Liver (tissue), 9 donors: Measurements from ENCODE around the gene PNMA6F. TPM values are rescaled to one million over a fixed set of nuclear protein-coding genes. Genes with fewer than 3 reads are reported as not detected.
A peak's percentile ranks its signal among the peaks of the same experiment; 100 is the strongest.

Experiments used
- DNase-seq: peaks from one replicate; pipeline ENCODE4 v3.0.0-alpha.2; 2017; ENCODE audit warnings: low spot score
- H3K27ac ChIP-seq, 2 donors: one replicate each; pipeline ENCODE4 v1.7.0; 2013; ENCODE audit warnings: inconsistent platforms in 2 of 2, low read length in 2 of 2, control low read depth in 1 of 2, low read depth in 1 of 2, mild to moderate bottlenecking in 1 of 2
- H3K27me3 ChIP-seq, 4 donors: one replicate each; pipeline versions ENCODE4 v1.6.1 to v1.7.0; 2013; ENCODE audit warnings: low read length in 3 of 4, inconsistent platforms in 1 of 4, mild to moderate bottlenecking in 1 of 4, moderate library complexity in 1 of 4; ENCODE audit not compliant: control insufficient read depth in 4 of 4, insufficient read depth in 4 of 4
- H3K36me3 ChIP-seq, 4 donors: one replicate each; pipeline versions ENCODE4 v1.6.1 to v1.7.0; 2013; ENCODE audit warnings: low read length in 3 of 4, mild to moderate bottlenecking in 3 of 4, low read depth in 1 of 4, moderate library complexity in 1 of 4; ENCODE audit not compliant: control insufficient read depth in 4 of 4, insufficient read depth in 3 of 4
- H3K4me1 ChIP-seq, 4 donors: one replicate each; pipeline versions ENCODE4 v1.6.1 to v1.7.0; 2013; ENCODE audit warnings: low read length in 3 of 4, mild to moderate bottlenecking in 3 of 4, moderate library complexity in 1 of 4; ENCODE audit not compliant: control insufficient read depth in 4 of 4, insufficient read depth in 4 of 4
- H3K4me3 ChIP-seq, 3 donors: one replicate each; pipeline versions ENCODE4 v1.6.1 to v1.7.0; 2013; ENCODE audit warnings: low read length in 3 of 3, control low read depth in 1 of 3, low read depth in 1 of 3, mild to moderate bottlenecking in 1 of 3
- H3K9ac ChIP-seq, 2 donors: one replicate each; pipeline ENCODE4 v1.7.0; 2013; ENCODE audit warnings: low read length in 2 of 2, mild to moderate bottlenecking in 2 of 2, moderate library complexity in 2 of 2, control low read depth in 1 of 2, low read depth in 1 of 2
- H3K9me3 ChIP-seq, 4 donors: one replicate each; pipeline versions ENCODE4 v1.6.1 to v1.7.0; 2013; ENCODE audit warnings: low read length in 3 of 4; ENCODE audit not compliant: control insufficient read depth in 4 of 4
- EGR1 ChIP-seq, 2 donors: IDR thresholded peaks; 2 replicates each; pipeline ENCODE4 v1.6.1; 2016 to 2018; ENCODE audit warnings: antibody characterized with exemption in 2 of 2, low read depth in 2 of 2
- FOXA1 ChIP-seq: IDR thresholded peaks from 2 replicates; pipeline ENCODE4 v1.6.1; 2016; ENCODE audit warnings: antibody characterized with exemption
- FOXA2 ChIP-seq: IDR thresholded peaks from 2 replicates; pipeline ENCODE4 v1.6.1; 2016; ENCODE audit warnings: antibody characterized with exemption
- GABPA ChIP-seq, 2 donors: IDR thresholded peaks in 1 of 2; conservative IDR thresholded peaks in 1 of 2; 2 replicates each; pipeline ENCODE4 v1.6.1; 2016; ENCODE audit warnings: antibody characterized with exemption in 2 of 2, mild to moderate bottlenecking in 1 of 2, moderate library complexity in 1 of 2
- HNF4A ChIP-seq, 2 donors: conservative IDR thresholded peaks; 2 replicates each; pipeline ENCODE4 v1.6.1; 2016; ENCODE audit warnings: antibody characterized with exemption in 2 of 2, mild to moderate bottlenecking in 2 of 2
- HNF4G ChIP-seq: IDR thresholded peaks from 2 replicates; pipeline ENCODE4 v1.6.1; 2016; ENCODE audit warnings: antibody characterized with exemption
- JUND ChIP-seq, 2 donors: IDR thresholded peaks; 2 replicates each; pipeline ENCODE4 v1.6.1; 2016; ENCODE audit warnings: antibody characterized with exemption in 2 of 2
- NR2F2 ChIP-seq: IDR thresholded peaks from 2 replicates; pipeline ENCODE4 v1.6.1; 2016; ENCODE audit warnings: antibody characterized with exemption
- RAD21 ChIP-seq, 2 donors: IDR thresholded peaks; 2 replicates each; pipeline ENCODE4 v1.6.1; 2016; ENCODE audit warnings: antibody characterized with exemption in 2 of 2, mild to moderate bottlenecking in 2 of 2
- RXRA ChIP-seq, 2 donors: IDR thresholded peaks; 2 replicates each; pipeline ENCODE4 v1.6.1; 2017 to 2018; ENCODE audit warnings: antibody characterized with exemption in 2 of 2, mild to moderate bottlenecking in 1 of 2
- SP1 ChIP-seq: IDR thresholded peaks from 2 replicates; pipeline ENCODE4 v1.6.1; 2018; ENCODE audit warnings: antibody characterized with exemption, mild to moderate bottlenecking
- TAF1 ChIP-seq: conservative IDR thresholded peaks from 2 replicates; pipeline ENCODE4 v1.6.1; 2016; ENCODE audit warnings: antibody characterized with exemption, mild to moderate bottlenecking
- YY1 ChIP-seq: IDR thresholded peaks from 2 replicates; pipeline ENCODE4 v1.6.1; 2016; ENCODE audit warnings: antibody characterized with exemption, mild to moderate bottlenecking
- WGBS: extraction: QIAGEN DNeasy Blood & Tissue Kit; methylation state at CpG from one replicate; pipeline ENCODE4 v1.1.7; 2013; 5-methylcytosine and 5-hydroxymethylcytosine counted together
- polyA plus RNA-seq, 2 donors: library from polyadenylated mRNA; stranded (reverse) in 1 of 2; unstranded in 1 of 2; fragments of 200-250 nt in 1 of 2; fragments of >200 nt in 1 of 2; fragmentation: Nextera tagmentation in 1 of 2; extraction: Ambion mirVana in 1 of 2; gene quantifications; one replicate each; pipeline versions ENCODE4 v1.2.1 to v1.2.3, GENCODE V29; 2013 to 2015
- total RNA-seq, 2 donors: library from RNA; depleted of rRNA; stranded (reverse); fragments of >200 nt; gene quantifications; one replicate each; pipeline ENCODE4 v1.2.3, GENCODE V29; 2014
- TF ChIP-seq, protein P1 (sequence below): IDR thresholded peaks from 2 replicates; pipeline ENCODE4 v1.6.1; 2016; ENCODE audit warnings: antibody characterized with exemption
- TF ChIP-seq, protein P2 (sequence below): fragments of 150-350 bp; IDR thresholded peaks from 2 replicates; pipeline ENCODE4 v1.5.1; 2017; ENCODE audit warnings: improper control_type of control experiment, low read depth, low read length; ENCODE audit not compliant: missing input control
- TF ChIP-seq, protein P3 (sequence below): IDR thresholded peaks from 2 replicates; pipeline ENCODE4 v1.6.1; 2016; ENCODE audit warnings: antibody characterized with exemption
- TF ChIP-seq, protein P4 (sequence below): IDR thresholded peaks from 2 replicates; pipeline ENCODE4 v1.6.1; 2016; ENCODE audit warnings: antibody characterized with exemption
- TF ChIP-seq, protein P5 (sequence below): IDR thresholded peaks from 2 replicates; pipeline ENCODE4 v1.6.1; 2016; ENCODE audit warnings: antibody characterized with exemption, mild to moderate bottlenecking
- donor health status: healthy.
- donor health status: healthy.
- donor health status: healthy.
- donor health status: healthy.
- donor health status: healthy.

Gene PNMA6F
- total and polyA plus RNA-seq, 4 donors = not detected

DNA sequence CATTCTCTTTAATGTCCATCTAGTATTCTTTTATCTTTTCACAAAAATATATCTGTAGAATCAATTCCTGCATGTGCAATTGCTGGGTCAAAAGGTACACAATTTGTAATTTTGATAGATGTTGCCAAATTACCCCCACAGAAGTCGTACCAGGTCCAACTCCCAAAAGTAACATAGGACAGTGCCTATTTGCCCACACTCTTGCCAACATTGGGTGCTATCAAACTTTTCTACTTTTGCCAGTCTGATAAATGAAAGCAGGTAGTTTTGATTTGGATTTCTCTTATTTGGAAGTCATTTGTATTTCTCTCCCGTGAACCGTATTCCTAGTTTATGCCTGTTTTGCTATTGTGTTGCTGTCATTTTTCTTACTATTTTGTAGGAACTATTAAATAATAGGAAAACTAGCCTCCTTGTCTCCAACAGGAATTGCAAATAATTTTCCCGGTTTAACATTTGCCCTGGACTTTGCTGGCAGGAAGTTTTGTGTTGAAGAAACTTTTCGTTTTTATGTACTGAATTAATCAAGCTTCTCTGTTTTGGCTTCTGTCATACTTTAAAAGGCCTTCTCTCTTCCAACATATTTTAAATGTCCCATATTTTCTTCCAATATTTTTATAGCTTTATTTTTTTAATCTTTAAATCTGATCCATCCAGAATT is 45.4 kb upstream of the PNMA6F start:
- H3K9ac ChIP-seq = no peak overlapping the region
- DNase-seq = no peak
- no peak overlapping the region for H3K4me3 ChIP-seq
- peaks cover 0 to 2% (median 0%) of the 10 kb centered on the region in 4 donors for H3K4me1 ChIP-seq
- 39% methylated on average over 5 of the region's 5 CpGs for WGBS
- H3K27me3 ChIP-seq = peaks cover 0 to 3% (median 0%) of the 10 kb centered on the region in 4 donors
- no peak for TF ChIP-seq TAF1
- peak in 1 of 2 donors; percentile 29 for TF ChIP-seq RXRA (IDR thresholded peaks at IDR 0.05)
- TF ChIP-seq FOXA2 = no peak
- TF ChIP-seq HNF4G = no peak
- TF ChIP-seq, protein P1, sequence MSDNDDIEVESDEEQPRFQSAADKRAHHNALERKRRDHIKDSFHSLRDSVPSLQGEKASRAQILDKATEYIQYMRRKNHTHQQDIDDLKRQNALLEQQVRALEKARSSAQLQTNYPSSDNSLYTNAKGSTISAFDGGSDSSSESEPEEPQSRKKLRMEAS = no peak
- TF ChIP-seq, protein P2, sequence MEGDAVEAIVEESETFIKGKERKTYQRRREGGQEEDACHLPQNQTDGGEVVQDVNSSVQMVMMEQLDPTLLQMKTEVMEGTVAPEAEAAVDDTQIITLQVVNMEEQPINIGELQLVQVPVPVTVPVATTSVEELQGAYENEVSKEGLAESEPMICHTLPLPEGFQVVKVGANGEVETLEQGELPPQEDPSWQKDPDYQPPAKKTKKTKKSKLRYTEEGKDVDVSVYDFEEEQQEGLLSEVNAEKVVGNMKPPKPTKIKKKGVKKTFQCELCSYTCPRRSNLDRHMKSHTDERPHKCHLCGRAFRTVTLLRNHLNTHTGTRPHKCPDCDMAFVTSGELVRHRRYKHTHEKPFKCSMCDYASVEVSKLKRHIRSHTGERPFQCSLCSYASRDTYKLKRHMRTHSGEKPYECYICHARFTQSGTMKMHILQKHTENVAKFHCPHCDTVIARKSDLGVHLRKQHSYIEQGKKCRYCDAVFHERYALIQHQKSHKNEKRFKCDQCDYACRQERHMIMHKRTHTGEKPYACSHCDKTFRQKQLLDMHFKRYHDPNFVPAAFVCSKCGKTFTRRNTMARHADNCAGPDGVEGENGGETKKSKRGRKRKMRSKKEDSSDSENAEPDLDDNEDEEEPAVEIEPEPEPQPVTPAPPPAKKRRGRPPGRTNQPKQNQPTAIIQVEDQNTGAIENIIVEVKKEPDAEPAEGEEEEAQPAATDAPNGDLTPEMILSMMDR = no peak
- TF ChIP-seq FOXA1 = no peak
- TF ChIP-seq, protein P3, sequence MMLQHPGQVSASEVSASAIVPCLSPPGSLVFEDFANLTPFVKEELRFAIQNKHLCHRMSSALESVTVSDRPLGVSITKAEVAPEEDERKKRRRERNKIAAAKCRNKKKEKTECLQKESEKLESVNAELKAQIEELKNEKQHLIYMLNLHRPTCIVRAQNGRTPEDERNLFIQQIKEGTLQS = no peak
- TF ChIP-seq YY1 = no peak
- TF ChIP-seq GABPA (IDR thresholded peaks at IDR 0.05 in 1 of 2, conservative IDR thresholded peaks at IDR 0.05 in 1 of 2) = no peak
- TF ChIP-seq HNF4A (conservative IDR thresholded peaks at IDR 0.05) = peak; percentile 56 to 72
- TF ChIP-seq, protein P4, sequence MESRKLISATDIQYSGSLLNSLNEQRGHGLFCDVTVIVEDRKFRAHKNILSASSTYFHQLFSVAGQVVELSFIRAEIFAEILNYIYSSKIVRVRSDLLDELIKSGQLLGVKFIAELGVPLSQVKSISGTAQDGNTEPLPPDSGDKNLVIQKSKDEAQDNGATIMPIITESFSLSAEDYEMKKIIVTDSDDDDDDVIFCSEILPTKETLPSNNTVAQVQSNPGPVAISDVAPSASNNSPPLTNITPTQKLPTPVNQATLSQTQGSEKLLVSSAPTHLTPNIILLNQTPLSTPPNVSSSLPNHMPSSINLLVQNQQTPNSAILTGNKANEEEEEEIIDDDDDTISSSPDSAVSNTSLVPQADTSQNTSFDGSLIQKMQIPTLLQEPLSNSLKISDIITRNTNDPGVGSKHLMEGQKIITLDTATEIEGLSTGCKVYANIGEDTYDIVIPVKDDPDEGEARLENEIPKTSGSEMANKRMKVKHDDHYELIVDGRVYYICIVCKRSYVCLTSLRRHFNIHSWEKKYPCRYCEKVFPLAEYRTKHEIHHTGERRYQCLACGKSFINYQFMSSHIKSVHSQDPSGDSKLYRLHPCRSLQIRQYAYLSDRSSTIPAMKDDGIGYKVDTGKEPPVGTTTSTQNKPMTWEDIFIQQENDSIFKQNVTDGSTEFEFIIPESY = no peak
- no peak for TF ChIP-seq RAD21 (IDR thresholded peaks at IDR 0.05)
- TF ChIP-seq JUND (IDR thresholded peaks at IDR 0.05) = no peak
- TF ChIP-seq NR2F2 = no peak
- TF ChIP-seq EGR1 (IDR thresholded peaks at IDR 0.05; ENCODE audit: low read depth in 2 of 2) = no peak
- TF ChIP-seq, protein P5, sequence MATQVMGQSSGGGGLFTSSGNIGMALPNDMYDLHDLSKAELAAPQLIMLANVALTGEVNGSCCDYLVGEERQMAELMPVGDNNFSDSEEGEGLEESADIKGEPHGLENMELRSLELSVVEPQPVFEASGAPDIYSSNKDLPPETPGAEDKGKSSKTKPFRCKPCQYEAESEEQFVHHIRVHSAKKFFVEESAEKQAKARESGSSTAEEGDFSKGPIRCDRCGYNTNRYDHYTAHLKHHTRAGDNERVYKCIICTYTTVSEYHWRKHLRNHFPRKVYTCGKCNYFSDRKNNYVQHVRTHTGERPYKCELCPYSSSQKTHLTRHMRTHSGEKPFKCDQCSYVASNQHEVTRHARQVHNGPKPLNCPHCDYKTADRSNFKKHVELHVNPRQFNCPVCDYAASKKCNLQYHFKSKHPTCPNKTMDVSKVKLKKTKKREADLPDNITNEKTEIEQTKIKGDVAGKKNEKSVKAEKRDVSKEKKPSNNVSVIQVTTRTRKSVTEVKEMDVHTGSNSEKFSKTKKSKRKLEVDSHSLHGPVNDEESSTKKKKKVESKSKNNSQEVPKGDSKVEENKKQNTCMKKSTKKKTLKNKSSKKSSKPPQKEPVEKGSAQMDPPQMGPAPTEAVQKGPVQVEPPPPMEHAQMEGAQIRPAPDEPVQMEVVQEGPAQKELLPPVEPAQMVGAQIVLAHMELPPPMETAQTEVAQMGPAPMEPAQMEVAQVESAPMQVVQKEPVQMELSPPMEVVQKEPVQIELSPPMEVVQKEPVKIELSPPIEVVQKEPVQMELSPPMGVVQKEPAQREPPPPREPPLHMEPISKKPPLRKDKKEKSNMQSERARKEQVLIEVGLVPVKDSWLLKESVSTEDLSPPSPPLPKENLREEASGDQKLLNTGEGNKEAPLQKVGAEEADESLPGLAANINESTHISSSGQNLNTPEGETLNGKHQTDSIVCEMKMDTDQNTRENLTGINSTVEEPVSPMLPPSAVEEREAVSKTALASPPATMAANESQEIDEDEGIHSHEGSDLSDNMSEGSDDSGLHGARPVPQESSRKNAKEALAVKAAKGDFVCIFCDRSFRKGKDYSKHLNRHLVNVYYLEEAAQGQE = no peak
- peak; percentile 69 for TF ChIP-seq SP1
- H3K9me3 ChIP-seq = no peaks in the 10 kb centered on the region
- no peaks in the 10 kb centered on the region for H3K36me3 ChIP-seq
- H3K27ac ChIP-seq = peak overlapping the region in 1 of 2 donors; percentile 48
